ENCODE results near the gene ASB15.

DNA sequence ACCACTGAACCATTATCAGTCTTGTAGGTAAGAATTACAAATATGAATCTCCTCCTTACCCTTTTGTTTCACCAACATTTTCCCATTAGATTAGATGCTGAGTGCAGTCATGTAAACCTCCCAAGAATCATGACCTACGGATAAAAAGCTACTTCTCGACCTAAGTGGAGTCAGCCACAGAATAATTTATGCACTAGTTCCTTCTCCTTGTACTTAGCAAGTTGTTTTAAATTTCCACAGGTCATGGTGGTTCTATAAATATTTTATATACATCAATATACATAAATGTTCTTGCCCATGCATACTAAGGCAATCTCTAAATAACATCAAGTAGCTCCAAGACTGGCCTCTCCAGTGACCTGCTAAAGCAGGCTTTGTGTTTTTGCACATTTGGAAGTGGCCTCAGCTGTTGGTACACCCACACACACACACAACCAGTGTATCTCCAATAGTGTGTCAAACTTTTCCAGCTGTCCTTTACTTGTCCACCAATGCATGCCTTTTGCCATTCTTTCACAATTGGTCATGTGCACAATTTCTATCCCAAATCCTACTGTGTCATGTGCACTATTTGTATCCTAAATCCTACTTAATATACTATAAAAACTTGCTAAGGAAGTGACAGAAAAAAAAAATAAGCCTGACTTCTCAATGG, 75.6 kb downstream of the ASB15 start:
- no peak for TF ChIP-seq ZFP3 (CRISPR knock-in tag; IDR thresholded peaks at IDR 0.05)
- TF ChIP-seq PATZ1 (CRISPR knock-in tag; IDR thresholded peaks at IDR 0.05; ENCODE audit: borderline replicate concordance), result no peak
- TF ChIP-seq ZFP30 (CRISPR knock-in tag; IDR thresholded peaks at IDR 0.05), result no peak
- no peak for TF ChIP-seq TSHZ2 (CRISPR knock-in tag; IDR thresholded peaks at IDR 0.05)
- TF ChIP-seq BACH2 (CRISPR knock-in tag; IDR thresholded peaks at IDR 0.05; ENCODE audit: borderline replicate concordance), result no peak
- no peak for TF ChIP-seq ARNTL (CRISPR knock-in tag; IDR thresholded peaks at IDR 0.05; ENCODE audit: borderline replicate concordance, low read depth)
- no peak for TF ChIP-seq GLIS3 (CRISPR knock-in tag; IDR thresholded peaks at IDR 0.05)
- TF ChIP-seq CSDC2 (CRISPR knock-in tag; IDR thresholded peaks at IDR 0.05), result no peak
- no peak for TF ChIP-seq ZC3H10 (CRISPR knock-in tag; IDR thresholded peaks at IDR 0.05)
- TF ChIP-seq ZNF70 (CRISPR knock-in tag; IDR thresholded peaks at IDR 0.05), result no peak
- no peak for TF ChIP-seq ZNF8 (CRISPR knock-in tag; IDR thresholded peaks at IDR 0.05)
- TF ChIP-seq, protein P1, sequence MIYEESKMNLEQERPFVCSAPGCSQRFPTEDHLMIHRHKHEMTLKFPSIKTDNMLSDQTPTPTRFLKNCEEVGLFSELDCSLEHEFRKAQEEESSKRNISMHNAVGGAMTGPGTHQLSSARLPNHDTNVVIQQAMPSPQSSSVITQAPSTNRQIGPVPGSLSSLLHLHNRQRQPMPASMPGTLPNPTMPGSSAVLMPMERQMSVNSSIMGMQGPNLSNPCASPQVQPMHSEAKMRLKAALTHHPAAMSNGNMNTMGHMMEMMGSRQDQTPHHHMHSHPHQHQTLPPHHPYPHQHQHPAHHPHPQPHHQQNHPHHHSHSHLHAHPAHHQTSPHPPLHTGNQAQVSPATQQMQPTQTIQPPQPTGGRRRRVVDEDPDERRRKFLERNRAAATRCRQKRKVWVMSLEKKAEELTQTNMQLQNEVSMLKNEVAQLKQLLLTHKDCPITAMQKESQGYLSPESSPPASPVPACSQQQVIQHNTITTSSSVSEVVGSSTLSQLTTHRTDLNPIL (CRISPR knock-in tag; IDR thresholded peaks at IDR 0.05; ENCODE audit: low read depth), result no peak
